NCI-H1436 (cell line): ENCODE data around the gene PRKAA2.
"Not testable (repeated sequence)": the region's sequence is repeated elsewhere in the genome, so short reads cannot be mapped to it uniquely, and the experiment has no call there.

Source experiments
- DNase-seq: peaks from one replicate; lab custom pipeline; 2025; lab: John Stamatoyannopoulos, UW

PRKAA2 gene

GRCh38 chr1:56644919-56645676, at the start of gene PRKAA2:
TSS of gene PRKAA2 (plus strand) at chr1:56645314. CDS start at chr1:56645388, 74 bp downstream.
- DNase-seq, result peak; percentile 49

DNA sequence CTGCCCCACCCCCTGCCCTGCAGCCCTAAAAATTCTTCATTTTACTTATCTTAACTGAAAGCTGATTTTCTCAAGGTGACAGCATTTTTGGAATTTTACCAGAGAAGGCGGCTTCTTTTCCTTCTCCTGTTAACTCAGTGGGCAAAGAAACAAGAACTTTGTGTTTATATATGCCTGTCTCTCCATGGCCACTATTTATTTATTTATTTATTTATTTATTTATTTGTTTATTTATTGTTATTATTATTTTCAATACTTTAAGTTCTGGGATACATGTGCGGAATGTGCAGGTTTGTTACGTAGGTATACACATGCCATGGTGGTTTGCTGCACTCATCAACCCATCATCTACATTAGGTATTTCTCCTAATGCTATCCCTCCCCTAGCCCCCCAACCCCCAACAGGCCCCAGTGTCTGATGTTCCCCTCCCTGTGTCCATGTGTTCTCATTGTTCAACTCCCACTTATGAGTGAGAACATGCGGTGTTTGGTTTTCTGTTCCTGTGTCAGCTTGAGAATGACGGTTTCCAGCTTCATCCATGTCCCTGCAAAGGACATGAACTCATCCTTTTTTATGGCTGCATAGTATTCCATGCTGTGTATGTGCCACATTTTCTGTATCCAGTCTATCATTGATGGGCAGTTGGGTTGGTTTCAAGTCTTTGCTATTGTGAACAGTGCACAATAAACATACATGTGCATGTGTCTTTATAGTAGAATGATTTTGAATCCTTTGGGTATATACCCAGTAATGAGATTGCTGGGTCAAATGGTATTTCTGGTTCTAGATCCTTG, 49.5 kb upstream of the PRKAA2 start:
- not testable (repeated sequence) for DNase-seq

GRCh38 chr1:56610097-56610496, 35.0 kb upstream of the PRKAA2 start:
- DNase-seq, result not testable (repeated sequence)

- DNase-seq, result not testable (repeated sequence)
These were observed 34.3 kb upstream of the PRKAA2 start for GRCh38 chr1:56610770-56611169.

GRCh38 chr1:56617141-56617540, 28.0 kb upstream of the PRKAA2 start:
- DNase-seq, result no peak

DNA sequence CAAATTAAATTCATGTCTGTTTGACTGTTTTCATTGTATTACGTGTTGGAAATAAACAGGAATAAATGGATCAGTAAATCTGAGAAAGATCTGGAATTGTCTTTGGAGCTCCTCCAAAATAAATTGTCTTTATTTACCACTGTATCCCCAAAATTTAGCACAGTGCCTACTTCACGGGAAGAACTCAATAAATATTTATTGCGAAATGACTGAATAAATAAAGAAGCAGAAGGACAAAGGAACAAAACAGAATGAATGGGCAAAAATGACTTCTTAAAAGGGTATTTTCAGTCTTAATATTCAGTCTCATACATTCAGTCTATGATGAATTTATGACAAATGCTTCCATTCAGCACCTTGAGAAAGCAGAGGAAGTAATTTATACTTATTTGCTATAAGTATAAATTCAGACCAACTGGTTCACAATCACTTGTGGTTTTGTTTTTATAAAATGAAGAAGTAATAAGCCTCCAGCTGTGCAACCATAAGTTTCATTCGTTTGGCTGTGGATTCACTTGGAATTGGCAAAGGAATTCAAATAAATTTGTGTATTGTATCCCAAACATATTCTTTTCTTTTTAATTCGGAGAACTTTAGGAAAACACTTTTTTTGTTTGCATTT, 19.2 kb upstream of the PRKAA2 start:
- DNase-seq, result no peak

- DNase-seq, result no peak
These were observed 18.6 kb upstream of the PRKAA2 start for GRCh38 chr1:56626546-56626945.

GRCh38 chr1:56627019-56627635, 18.0 kb upstream of the PRKAA2 start:
- DNase-seq, result no peak

DNA sequence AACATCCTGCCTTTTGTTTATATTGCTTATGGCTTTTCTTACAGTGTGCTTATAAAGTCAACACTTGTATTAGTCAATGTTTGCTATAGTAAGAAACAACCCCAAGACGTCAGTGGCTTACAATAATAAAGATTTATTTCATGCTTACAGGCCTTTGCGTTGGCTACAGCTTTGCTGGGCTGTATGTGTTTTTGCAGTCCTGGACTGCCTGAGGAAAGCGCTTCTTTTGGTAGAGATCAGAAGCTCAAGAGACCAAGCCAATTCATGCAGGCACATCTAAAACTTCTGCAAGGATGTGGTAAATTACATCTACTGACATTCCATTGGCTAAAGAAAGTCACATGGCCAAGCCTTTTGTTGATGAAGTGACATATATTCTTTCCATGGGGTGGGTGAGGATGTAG, 17.5 kb upstream of the PRKAA2 start:
- DNase-seq, result no peak

DNA sequence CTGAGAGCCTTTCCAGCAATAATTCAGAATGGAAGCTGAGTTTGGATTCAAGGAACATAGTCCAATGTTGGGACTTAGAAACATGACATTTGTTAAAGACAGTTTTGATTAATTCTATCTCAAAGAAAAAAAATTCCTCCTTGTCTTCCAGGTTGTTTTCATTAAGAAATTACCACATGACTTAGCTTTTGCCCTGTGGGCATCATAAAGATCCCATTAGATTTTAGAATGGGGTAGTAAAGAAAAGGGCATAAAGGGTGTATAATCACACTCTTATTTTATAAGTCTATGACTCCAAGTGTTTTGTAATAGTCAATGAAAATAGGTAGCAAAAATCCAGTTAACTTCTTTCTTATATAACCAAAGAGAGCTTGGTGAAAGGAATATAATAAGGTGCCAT, 14.3 kb upstream of the PRKAA2 start:
- no peak for DNase-seq

- no peak for DNase-seq
These were observed 13.2 kb upstream of the PRKAA2 start for GRCh38 chr1:56631901-56632300.

DNA sequence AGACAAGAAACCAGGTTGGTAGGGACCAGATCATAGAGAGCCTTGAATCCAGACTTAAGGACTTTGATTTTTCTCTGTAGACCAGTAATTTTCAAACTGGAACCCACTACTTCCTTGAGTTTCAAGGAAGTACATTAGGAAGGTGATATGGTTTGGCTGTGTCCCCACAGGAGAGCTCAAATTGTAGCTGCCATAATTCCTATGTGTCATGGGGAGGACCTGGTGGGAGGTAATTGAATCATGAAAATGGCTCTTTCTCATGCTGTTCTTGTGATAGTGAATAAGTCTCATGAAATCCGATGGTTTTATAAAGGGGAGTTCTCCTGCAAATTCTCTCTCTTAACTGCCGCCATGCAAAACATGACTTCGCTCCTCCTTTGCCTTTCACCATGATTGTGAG, 10.1 kb upstream of the PRKAA2 start:
- DNase-seq, result no peak

- DNase-seq, result no peak
These were observed 6.9 kb upstream of the PRKAA2 start for GRCh38 chr1:56638248-56638647.

DNA sequence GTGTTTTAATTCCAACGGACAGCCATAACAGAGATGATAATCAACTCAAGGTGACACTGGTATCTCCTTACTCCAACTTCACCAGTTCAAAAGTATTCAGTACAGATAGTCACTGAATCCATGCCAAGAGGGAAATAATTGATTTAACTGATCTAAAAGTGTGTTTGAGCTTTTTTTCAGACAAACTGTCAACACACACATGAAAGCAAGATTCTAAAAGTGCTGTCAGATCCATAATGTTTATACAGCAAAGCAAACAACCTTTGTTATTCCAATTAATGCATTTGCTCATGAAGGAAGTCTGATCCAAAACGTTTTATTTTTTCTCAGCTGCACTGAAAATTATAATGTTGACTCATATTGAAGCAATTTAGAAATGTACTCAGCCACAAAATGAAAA, 5.9 kb upstream of the PRKAA2 start:
- DNase-seq, result no peak

GRCh38 chr1:56643661-56644060, 1.5 kb upstream of the PRKAA2 start:
- DNase-seq, result no peak

- no peak for DNase-seq
These were observed 823 bp upstream of the PRKAA2 start for GRCh38 chr1:56644064-56644918.

DNA sequence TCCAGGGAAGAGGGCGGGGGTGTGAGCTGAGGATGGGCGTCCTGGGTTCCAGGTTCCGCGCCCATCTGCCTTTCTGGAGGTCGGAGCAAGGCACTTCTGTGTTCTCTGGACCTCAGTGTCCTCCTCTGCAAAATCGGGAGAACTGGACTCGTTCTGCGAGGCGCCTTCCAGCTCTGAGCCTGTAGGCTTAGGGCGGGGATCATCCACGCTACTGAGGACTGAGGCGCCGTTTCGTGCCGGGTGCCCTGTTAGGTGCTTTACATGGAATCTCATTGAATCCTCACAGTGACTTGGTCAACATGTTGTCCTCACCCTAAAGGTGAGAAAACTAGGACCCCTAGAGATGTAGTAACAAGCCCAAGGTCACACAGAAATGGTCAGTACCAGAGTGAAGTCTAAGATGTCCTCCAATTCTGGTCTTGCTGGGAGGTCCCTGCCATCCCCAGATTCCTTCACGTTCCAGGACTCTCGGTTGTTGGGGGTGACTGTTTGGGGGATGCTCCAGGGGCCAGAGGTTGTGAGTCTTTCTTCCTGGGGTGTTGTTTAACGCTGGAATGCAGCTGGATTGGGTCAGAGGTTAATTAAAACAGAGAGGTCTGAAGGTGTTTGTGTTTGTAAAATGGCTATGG, 677 bp downstream of the PRKAA2 start:
- DNase-seq, result no peak

DNA sequence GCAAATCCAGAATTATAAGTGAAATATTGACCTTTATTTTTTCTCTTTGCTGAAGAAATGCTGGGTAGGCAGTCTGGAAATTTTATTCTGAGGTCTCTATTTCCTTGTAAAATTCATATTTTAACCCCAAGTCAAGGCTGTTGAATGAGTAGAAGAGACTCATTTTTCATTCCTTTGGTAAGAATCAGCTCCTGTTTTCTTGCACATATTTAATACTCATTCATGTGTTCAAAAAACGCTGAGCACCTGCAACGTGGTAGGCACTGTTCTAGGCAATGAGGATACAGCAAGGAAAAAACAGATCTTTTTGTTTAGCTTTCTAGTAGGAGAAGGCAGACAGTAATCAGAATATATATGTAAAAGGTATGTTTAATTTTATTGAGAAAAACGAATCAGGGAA, 1.5 kb downstream of the PRKAA2 start:
- DNase-seq, result no peak

DNA sequence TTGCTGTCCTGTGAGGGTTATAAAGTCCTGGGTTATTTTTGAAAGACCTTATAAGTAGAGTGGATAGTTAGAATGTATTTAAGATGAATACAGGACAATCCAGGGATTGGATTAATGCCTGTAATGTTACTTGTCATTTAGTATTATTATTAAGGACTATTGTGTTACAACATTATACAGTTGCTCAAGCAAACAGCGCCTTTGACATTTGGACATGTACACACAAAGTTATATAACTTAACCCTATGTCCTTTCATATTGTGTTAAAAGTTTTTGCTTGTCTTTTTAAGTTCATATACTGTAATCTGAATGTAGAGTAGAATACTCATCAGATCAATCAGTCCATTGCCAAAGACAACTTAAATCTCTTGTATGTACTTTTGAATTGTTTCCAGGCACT, 2.0 kb downstream of the PRKAA2 start:
- DNase-seq, result no peak

DNA sequence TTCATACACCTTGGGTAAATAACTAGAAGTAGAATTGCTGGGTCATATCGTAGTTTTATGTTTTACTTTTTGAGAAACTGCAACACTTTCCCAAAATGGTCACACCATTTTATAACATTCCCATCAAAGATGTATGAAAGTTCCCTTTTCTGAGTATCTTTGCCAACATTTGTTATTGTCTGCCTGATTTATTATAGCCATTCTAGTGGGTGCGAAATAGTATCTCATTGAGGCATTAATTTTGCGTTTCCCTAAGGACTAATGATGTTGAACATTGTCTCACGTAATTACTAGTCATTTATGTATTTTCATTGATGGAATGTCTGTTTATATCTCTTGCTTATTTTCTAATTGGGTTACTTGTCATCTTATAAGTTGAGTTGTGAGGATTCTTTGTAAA, 3.4 kb downstream of the PRKAA2 start:
- DNase-seq, result no peak
